Esophagus muscularis mucosa (tissue), 4 donors: Measurements from ENCODE around the gene NOXA1. TPM values are rescaled to one million over a fixed set of nuclear protein-coding genes. Genes with fewer than 3 reads are reported as not detected.
A peak's percentile ranks its signal among the peaks of the same experiment; 100 is the strongest.

Source experiments
- DNase-seq: peaks from one replicate; pipeline ENCODE4 v3.0.0-alpha.2; 2017; ENCODE audit errors: extremely low spot score
- H3K27ac ChIP-seq, 4 donors: fragments of 200-600 bp; sonication (generic); replicated peaks in 1 of 4; 1 replicate in 3 of 4; 2 replicates in 1 of 4; pipeline ENCODE4 v1.5.1; 2016 to 2019; ENCODE audit warnings: mild to moderate bottlenecking in 1 of 4
- H3K27me3 ChIP-seq, 4 donors: fragments of 200-600 bp; sonication (generic); one replicate each; pipeline versions ENCODE4 v1.5.1 to v1.6.0; 2016 to 2019
- H3K36me3 ChIP-seq, 4 donors: fragments of 200-600 bp; sonication (generic); one replicate each; pipeline ENCODE4 v1.5.1; 2016 to 2019
- H3K4me1 ChIP-seq, 4 donors: fragments of 200-600 bp; sonication (generic); one replicate each; pipeline ENCODE4 v1.5.1; 2016 to 2019
- H3K4me3 ChIP-seq, 4 donors: fragments of 200-600 bp; sonication (generic); 1 replicate in 2 of 4; 2 replicates in 2 of 4; pipeline ENCODE4 v1.5.1; 2016 to 2019; ENCODE audit warnings: mild to moderate bottlenecking in 4 of 4, moderate library complexity in 1 of 4
- H3K9me3 ChIP-seq, 4 donors: fragments of 200-600 bp; sonication (generic); 1 replicate in 3 of 4; 2 replicates in 1 of 4; pipeline ENCODE4 v1.5.1; 2016 to 2019
- CTCF ChIP-seq, 3 experiments: fragments of 200-600 bp in 2 of 3; fragments of 450-650 bp in 1 of 3; sonication (generic) in 2 of 3; IDR thresholded peaks; one replicate each; pipeline ENCODE4 v1.5.1; 2017 to 2019; ENCODE audit warnings: antibody characterized with exemption in 3 of 3, mild to moderate bottlenecking in 2 of 3, moderate library complexity in 1 of 3
- EP300 ChIP-seq: sonication (generic); formaldehyde crosslinking; IDR thresholded peaks from one replicate; pipeline ENCODE4 v1.6.1; 2017; ENCODE audit warnings: antibody characterized with exemption
- POLR2A ChIP-seq: fragments of 450-650 bp; IDR thresholded peaks from one replicate; pipeline ENCODE4 v1.6.1; 2017; ENCODE audit warnings: antibody characterized with exemption, moderate library complexity, mild to moderate bottlenecking, low read depth
- POLR2AphosphoS5 ChIP-seq, 2 donors: sonication (generic); formaldehyde crosslinking; IDR thresholded peaks; one replicate each; pipeline ENCODE4 v1.6.1; 2017; ENCODE audit warnings: antibody characterized with exemption in 2 of 2
- WGBS: methylation state at CpG from one replicate; pipeline ENCODE4 v1.1.5; 2018; 5-methylcytosine and 5-hydroxymethylcytosine counted together
- intact Hi-C: fragments of 100-400 bp; cut with DNase I; formaldehyde crosslinking; loops from one replicate; pipeline ENCODE4 v1.15.1; 2023
- total RNA-seq, 4 donors: library from RNA; depleted of rRNA; stranded (reverse); fragments of >200 nt; gene quantifications; one replicate each; pipeline versions ENCODE4 v1.1.0 to v1.2.1, GENCODE V29; 2016

NOXA1 gene
- total RNA-seq, 4 donors from 2014 or later: 2.1 to 4.0 (median 3.0) TPM

GRCh38 chr9:137458194-137459151, 35.3 kb downstream of the NOXA1 start:
- intact Hi-C loops: no loop called here
- H3K4me1 ChIP-seq: peaks cover 37 to 73% (median 71%) of the 10 kb centered on the region in 4 donors

DNA sequence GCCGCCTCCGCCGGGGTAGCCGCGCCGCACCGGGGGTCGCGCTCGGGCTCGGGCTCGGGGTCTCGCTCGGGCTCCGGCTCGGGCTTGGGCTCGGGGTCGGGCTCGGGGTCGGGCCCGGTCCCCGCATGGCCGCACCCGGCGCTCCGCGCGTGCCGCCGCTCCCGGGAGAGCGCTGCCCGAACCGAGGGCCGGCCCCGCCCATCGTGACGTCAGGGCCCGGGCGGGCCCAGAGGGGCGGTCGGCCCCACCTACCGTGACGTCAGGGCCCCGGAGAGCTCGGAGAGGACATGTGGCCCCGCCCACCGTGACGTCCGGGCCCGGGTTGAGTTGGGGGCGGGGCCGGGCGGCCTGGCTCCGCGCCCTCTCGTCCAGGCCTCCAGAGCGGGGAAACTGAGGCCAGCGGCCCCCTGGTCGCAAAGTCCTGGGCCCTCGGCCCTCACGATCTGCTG, 36.0 kb downstream of the NOXA1 start, which contains the start of gene NSMF:
Gene NSMF (minus strand): TSS at position 183 of the 449 bp plus-strand sequence. CDS start 232 bp downstream, outside the sequence.
- H3K4me1 ChIP-seq: peaks cover 36 to 69% (median 66%) of the 10 kb centered on the region in 4 donors
- peaks cover 0 to 37% (median 30%) of the 10 kb centered on the region in 4 donors for H3K36me3 ChIP-seq
- H3K9me3 ChIP-seq: no peaks in the 10 kb centered on the region
- TF ChIP-seq CTCF (IDR thresholded peaks at IDR 0.05): no peak
- TF ChIP-seq EP300: no peak
- peak; percentile 80 to 82 for TF ChIP-seq POLR2AphosphoS5 (IDR thresholded peaks at IDR 0.05)
- TF ChIP-seq POLR2A: peak; percentile 22
- H3K27ac ChIP-seq: peak within 1 kb of the TSS; percentile 66 to 81 (median 79)
- H3K4me3 ChIP-seq: peak within 1 kb of the TSS; percentile 81 to 87 (median 86)
- no peaks in the 10 kb centered on the region for H3K27me3 ChIP-seq
- WGBS: no CpG with 5 or more reads among the region's 62 CpGs
- peak; percentile 97 for DNase-seq
- intact Hi-C loops: no loop called here

More at GRCh38 chr9:137458194-137459151, 35.3 kb downstream of the NOXA1 start:
- Histone ChIP-seq H3K36me3 (peaks cover 0 to 35% (median 30%) of the 10 kb centered on the region in 4 donors), H3K27me3 (no peaks in the 10 kb centered on the region), H3K27ac (peak overlapping the region; percentile 66 to 81 (median 79)), H3K9me3 (no peaks in the 10 kb centered on the region), H3K4me3 (peak overlapping the region; percentile 81 to 87 (median 86))
- no peak for DNase-seq
- WGBS: 53% methylated on average over 12 of the region's 88 CpGs
- TF ChIP-seq EP300 (no peak), POLR2A (no peak), CTCF (IDR thresholded peaks at IDR 0.05) (no peak)

DNA sequence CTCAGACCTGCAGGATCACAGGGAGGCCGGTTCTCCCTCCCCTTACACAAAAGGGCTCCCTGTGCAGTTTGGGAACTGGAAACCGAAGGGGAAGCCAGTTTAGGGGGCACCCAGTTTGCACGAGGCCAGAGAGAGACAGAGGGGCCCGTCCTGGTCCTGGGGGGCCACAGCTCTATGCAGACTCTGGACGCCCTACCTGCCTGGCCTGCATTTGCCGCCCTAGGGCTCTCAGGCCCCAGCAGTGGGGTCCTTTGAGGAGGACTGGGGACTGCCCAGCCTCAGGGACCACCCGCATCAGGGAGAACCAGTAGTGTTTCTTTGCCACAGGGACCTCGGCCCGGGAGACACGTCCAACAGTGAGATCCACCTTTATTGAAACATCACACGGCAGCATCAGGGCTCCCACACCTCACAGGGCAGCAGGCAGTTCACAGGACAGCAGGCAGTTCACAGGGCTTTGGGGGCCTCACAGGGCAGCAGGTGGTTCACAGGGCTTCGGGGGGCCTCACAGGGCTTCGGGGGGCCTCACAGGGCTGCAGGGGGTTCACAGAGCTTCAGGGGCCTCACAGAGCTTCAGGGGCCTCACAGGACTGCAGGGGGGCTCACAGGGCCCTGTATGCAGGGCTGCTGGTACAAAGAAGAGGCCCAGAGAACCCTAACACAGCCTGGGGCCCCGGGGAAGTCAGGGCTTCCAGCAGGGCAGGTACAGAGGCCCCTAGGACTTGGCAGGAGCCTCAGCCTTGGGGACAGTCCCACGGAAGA, 36.6 kb downstream of the NOXA1 start:
- Histone ChIP-seq H3K36me3 (peaks cover 0 to 38% (median 30%) of the 10 kb centered on the region in 4 donors), H3K27ac (peak overlapping the region; percentile 59 to 81 (median 79)), H3K27me3 (no peaks in the 10 kb centered on the region), H3K4me3 (peak overlapping the region; percentile 81 to 87 (median 86)), H3K4me1 (peaks cover 30 to 63% (median 60%) of the 10 kb centered on the region in 4 donors), H3K9me3 (no peaks in the 10 kb centered on the region)
- 26% methylated on average over 8 of the region's 15 CpGs for WGBS
- TF ChIP-seq EP300 (no peak), POLR2A (no peak), CTCF (IDR thresholded peaks at IDR 0.05) (no peak), POLR2AphosphoS5 (IDR thresholded peaks at IDR 0.05) (no peak)
- intact Hi-C loops: loop anchor here (10.0 kb wide), 1 partner anchor 65 kb away; no protein-coding TSS in a partner anchor
- DNase-seq: no peak

DNA sequence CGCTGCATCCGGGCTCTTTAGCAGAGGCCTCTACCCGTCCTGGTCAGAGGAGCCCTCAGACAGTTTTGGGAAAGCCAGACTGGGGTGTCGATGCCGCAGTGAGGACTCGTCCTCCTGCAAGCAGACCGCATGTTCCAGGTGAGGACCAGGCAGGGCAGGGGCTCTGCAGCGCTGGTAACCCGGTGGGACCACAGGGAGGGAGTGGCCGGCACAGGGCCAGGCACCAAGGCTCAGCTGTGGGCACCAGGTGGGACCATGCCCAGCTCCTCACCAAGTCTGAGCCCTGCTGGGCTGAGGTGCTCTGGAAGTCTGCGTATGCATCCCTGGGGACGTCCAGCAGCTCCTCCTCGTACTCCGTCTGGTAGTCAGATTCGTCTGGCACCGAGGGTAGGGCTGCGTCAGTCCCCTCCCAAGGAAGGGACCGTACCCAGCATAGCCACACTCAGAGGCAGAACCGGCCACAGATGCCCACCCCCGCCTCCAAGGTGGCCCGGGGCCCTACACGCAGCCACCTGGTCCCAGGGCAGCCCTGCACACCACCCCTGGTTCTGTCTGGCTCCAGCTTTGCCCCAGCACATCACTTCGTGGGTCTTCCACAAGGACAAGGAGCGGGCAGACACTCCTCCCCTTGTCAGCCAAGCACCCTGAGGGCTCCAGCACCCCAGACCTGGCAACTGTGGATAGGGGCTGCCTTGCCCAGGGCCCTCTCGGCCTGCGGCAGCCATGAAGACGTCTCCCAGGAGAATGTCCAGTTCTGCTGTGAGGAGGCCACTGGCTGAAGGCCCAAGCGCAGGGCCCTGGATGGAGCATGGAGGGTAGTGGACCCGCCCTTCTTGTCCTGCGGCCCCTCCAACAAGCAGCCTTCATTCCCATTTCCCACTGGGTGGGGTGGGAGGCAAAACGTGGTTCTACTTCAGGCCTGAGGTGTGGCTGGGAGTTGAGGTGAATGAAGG, 37.4 kb downstream of the NOXA1 start:
- DNase-seq: no peak
- TF ChIP-seq CTCF (IDR thresholded peaks at IDR 0.05) (no peak), POLR2AphosphoS5 (IDR thresholded peaks at IDR 0.05) (no peak), EP300 (no peak), POLR2A (no peak)
- Histone ChIP-seq H3K27ac (no peak overlapping the region), H3K4me1 (peaks cover 23 to 54% (median 51%) of the 10 kb centered on the region in 4 donors), H3K4me3 (no peak overlapping the region), H3K27me3 (no peaks in the 10 kb centered on the region), H3K9me3 (no peaks in the 10 kb centered on the region), H3K36me3 (peaks cover 0 to 29% (median 22%) of the 10 kb centered on the region in 4 donors)
- 94% methylated on average over 8 of the region's 31 CpGs for WGBS
- intact Hi-C loops: loop anchor here (10.0 kb wide), 1 partner anchor 64 kb away; no protein-coding TSS in a partner anchor
